Osteoblast (primary cell): ENCODE measurements around the gene MAST1. TPM values are rescaled to one million over a fixed set of nuclear protein-coding genes. Genes with fewer than 3 reads are reported as not detected.
"Not testable (repeated sequence)": the region's sequence is repeated elsewhere in the genome, so short reads cannot be mapped to it uniquely, and the experiment has no call there.

Source experiments
- DNase-seq: peaks from one replicate; pipeline ENCODE4 v3.0.0; 2011; ENCODE audit warnings: low spot score, mixed read lengths; ENCODE audit not compliant: insufficient read length; ENCODE audit errors: missing footprints
- H2AFZ ChIP-seq: 2 replicates; pipeline ENCODE4 v1.6.0; 2011; ENCODE audit warnings: mild to moderate bottlenecking, low read length
- H3K27ac ChIP-seq: 2 replicates; pipeline ENCODE4 v1.5.1; 2011; ENCODE audit warnings: mild to moderate bottlenecking, low read depth, low read length, moderate library complexity
- H3K27me3 ChIP-seq: 2 replicates; pipeline ENCODE4 v1.6.0; 2012; ENCODE audit warnings: mild to moderate bottlenecking, control low read depth, inconsistent platforms, low read length, moderate library complexity; ENCODE audit not compliant: insufficient read depth
- H3K36me3 ChIP-seq: 2 replicates; pipeline ENCODE4 v1.5.1; 2011; ENCODE audit warnings: mild to moderate bottlenecking, low read length, control low read depth, moderate library complexity; ENCODE audit not compliant: insufficient read depth
- H3K4me1 ChIP-seq: 2 replicates; pipeline ENCODE4 v1.5.1; 2011; ENCODE audit warnings: mild to moderate bottlenecking, low read length, control low read depth, moderate library complexity; ENCODE audit not compliant: insufficient read depth
- H3K4me2 ChIP-seq: 2 replicates; pipeline ENCODE4 v1.6.0; 2011; ENCODE audit warnings: mild to moderate bottlenecking, low read length; ENCODE audit not compliant: insufficient read depth
- H3K4me3 ChIP-seq: fragments of 200-600 bp; sonication (generic); 3 replicates; pipeline ENCODE4 v1.5.1; 2012; ENCODE audit warnings: mild to moderate bottlenecking, low read length, inconsistent platforms; ENCODE audit not compliant: insufficient read depth
- H3K79me2 ChIP-seq: 2 replicates; pipeline ENCODE4 v1.6.0; 2012; ENCODE audit warnings: mild to moderate bottlenecking, low read length, control low read depth, inconsistent platforms; ENCODE audit not compliant: insufficient read depth
- H3K9me3 ChIP-seq: 2 replicates; pipeline ENCODE4 v1.5.1; 2011; ENCODE audit warnings: low read depth, low read length, control low read depth
- H4K20me1 ChIP-seq: 2 replicates; pipeline ENCODE4 v1.6.0; 2012; ENCODE audit warnings: mild to moderate bottlenecking, low read length, control low read depth; ENCODE audit not compliant: insufficient read depth
- total RNA-seq: library from RNA; depleted of rRNA; stranded (reverse); fragments of >200 nt; gene quantifications from 2 replicates; pipeline ENCODE4 v1.2.3, GENCODE V29; 2012
- TF ChIP-seq, protein P1 (sequence below): IDR thresholded peaks from 2 replicates; pipeline ENCODE4 v1.5.1; 2011; ENCODE audit warnings: mild to moderate bottlenecking, low read depth, low read length, moderate library complexity; ENCODE audit errors: extremely low read depth

The MAST1 gene
- total RNA-seq, 1 donor: 0.72 TPM

GRCh38 chr19:12886969-12887747 is 48.8 kb downstream of the MAST1 start, which contains the start of gene KLF1:
TSS of gene KLF1 (minus strand) at chr19:12887201. CDS start at chr19:12887140, 61 bp downstream.
- Histone ChIP-seq H3K4me2 (no peak within 1 kb of the TSS), H4K20me1 (peaks cover 2% of the 10 kb centered on the region), H3K27ac (no peak within 1 kb of the TSS), H3K9me3 (peaks cover 9% of the 10 kb centered on the region), H3K27me3 (peaks cover 26% of the 10 kb centered on the region), H2AFZ (no peak within 1 kb of the TSS), H3K36me3 (no peaks in the 10 kb centered on the region), H3K4me3 (no peak within 1 kb of the TSS), H3K79me2 (peaks cover 10% of the 10 kb centered on the region), H3K4me1 (peaks cover 13% of the 10 kb centered on the region)
- TF ChIP-seq, protein P1, sequence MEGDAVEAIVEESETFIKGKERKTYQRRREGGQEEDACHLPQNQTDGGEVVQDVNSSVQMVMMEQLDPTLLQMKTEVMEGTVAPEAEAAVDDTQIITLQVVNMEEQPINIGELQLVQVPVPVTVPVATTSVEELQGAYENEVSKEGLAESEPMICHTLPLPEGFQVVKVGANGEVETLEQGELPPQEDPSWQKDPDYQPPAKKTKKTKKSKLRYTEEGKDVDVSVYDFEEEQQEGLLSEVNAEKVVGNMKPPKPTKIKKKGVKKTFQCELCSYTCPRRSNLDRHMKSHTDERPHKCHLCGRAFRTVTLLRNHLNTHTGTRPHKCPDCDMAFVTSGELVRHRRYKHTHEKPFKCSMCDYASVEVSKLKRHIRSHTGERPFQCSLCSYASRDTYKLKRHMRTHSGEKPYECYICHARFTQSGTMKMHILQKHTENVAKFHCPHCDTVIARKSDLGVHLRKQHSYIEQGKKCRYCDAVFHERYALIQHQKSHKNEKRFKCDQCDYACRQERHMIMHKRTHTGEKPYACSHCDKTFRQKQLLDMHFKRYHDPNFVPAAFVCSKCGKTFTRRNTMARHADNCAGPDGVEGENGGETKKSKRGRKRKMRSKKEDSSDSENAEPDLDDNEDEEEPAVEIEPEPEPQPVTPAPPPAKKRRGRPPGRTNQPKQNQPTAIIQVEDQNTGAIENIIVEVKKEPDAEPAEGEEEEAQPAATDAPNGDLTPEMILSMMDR: no peak
- peak; percentile 27 for DNase-seq

- Histone ChIP-seq H3K79me2 (peaks cover 10% of the 10 kb centered on the region), H2AFZ (no peak overlapping the region), H3K4me1 (peaks cover 13% of the 10 kb centered on the region), H3K27me3 (peaks cover 26% of the 10 kb centered on the region), H3K27ac (no peak overlapping the region), H4K20me1 (peaks cover 2% of the 10 kb centered on the region), H3K36me3 (no peaks in the 10 kb centered on the region), H3K9me3 (peaks cover 9% of the 10 kb centered on the region), H3K4me2 (no peak overlapping the region), H3K4me3 (no peak overlapping the region)
- peak; percentile 65 for DNase-seq
- TF ChIP-seq, protein P1: no peak
Observed at GRCh38 chr19:12888006-12888603, 49.8 kb downstream of the MAST1 start.

DNA sequence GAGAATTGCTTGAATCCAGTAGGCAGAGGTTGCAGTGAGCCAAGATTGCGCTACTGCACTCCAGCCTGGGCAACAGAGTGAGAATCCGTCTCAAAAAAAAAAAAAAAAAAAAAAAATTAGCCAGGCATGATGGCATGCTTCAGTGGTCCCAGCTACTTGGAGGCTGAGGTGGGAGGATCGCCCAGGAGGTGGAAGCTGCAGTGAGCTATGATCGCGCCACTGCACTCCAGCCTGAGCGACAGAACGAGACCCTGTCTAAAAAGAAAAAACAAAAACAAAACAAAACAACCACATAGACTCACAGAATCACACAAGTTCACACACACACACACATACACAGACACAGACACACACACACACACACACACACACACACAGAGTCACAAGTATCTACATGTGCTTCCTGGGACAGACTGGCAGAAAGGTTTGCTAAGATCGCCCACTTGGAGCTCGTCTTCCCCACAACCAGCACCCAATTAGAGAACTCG is 52.0 kb downstream of the MAST1 start:
- Histone ChIP-seq H2AFZ (peak overlapping the region; percentile 66), H3K79me2 (peaks cover 10% of the 10 kb centered on the region), H3K27me3 (peaks cover 12% of the 10 kb centered on the region), H3K4me1 (peaks cover 13% of the 10 kb centered on the region), H3K4me2 (peak overlapping the region; percentile 98), H3K4me3 (peak overlapping the region; percentile 92)
- H3K9me3 ChIP-seq, H3K27ac ChIP-seq, H4K20me1 ChIP-seq, H3K36me3 ChIP-seq, DNase-seq: not testable (repeated sequence)

GRCh38 chr19:12890787-12891552 is 52.7 kb downstream of the MAST1 start, which contains the start of gene GCDH:
TSS of gene GCDH (plus strand) at chr19:12891160. CDS start at chr19:12891305, 145 bp downstream.
- peak; percentile 100 for DNase-seq
- H3K4me3 ChIP-seq: peak within 1 kb of the TSS; percentile 92
- TF ChIP-seq, protein P1: no peak
- peak within 1 kb of the TSS; percentile 65 for H3K27ac ChIP-seq
- H3K36me3 ChIP-seq: peaks cover 11% of the 10 kb centered on the region
- H3K79me2 ChIP-seq: peaks cover 10% of the 10 kb centered on the region
- peak within 1 kb of the TSS; percentile 96 for H2AFZ ChIP-seq
- peaks cover 2% of the 10 kb centered on the region for H4K20me1 ChIP-seq
- H3K9me3 ChIP-seq: no peaks in the 10 kb centered on the region
- H3K27me3 ChIP-seq: peaks cover 12% of the 10 kb centered on the region
- peak within 1 kb of the TSS; percentile 98 for H3K4me2 ChIP-seq
- peaks cover 13% of the 10 kb centered on the region for H3K4me1 ChIP-seq
